Measurements from ENCODE around the gene TMOD1. TPM values are rescaled to one million over a fixed set of nuclear protein-coding genes. Genes with fewer than 3 reads are reported as not detected.

TMOD1 gene
- total and polyA plus RNA-seq, 2 of the 13 experiments (the other 11 are each of a cell fraction or from before 2014, with no cell fraction given), result 0.04 to 0.07 TPM

DNA sequence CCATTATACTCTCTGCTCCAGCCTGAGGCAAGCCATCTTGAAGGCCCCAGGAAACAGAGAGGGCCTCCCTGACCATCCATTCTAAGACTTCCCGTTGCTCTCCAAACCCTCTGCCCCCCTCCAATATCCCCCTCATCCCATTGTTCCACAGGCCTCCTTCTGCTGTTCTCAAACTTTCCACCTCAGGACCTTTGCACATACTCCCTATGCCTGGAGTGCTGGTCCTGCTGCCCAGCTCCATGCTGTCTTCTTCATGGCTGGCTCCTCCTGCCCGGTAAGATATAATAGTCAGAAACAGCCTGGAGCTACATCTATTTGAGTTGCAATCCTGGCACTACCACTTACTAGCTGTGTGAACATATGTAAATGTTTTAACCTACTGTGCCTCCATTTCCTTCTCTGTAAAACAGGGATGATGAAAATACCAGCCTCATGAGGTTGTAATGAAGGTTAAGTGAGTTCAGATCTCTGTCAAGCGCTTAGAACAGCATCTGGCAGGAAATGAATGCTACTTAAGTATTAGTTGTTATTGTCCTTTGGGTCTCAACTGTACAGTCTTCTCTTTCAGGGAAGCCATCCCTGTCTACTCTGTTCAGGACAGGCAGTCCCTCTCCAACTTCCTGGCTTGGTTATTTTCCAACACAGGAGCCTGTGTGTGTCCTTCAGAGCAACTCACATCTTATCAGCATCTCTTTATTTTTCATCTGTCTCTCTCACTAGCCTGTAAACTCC, 45.8 kb downstream of the TMOD1 start:
- WGBS (ENCODE audit: low lambda C conversion rate), result 43% methylated on average over 3 of the region's 3 CpGs
- FAIRE-seq, result no peak
- peaks cover 16% of the 10 kb centered on the region for H3K4me1 ChIP-seq (ENCODE audit: insufficient read depth, low read length)
- no peak overlapping the region for H3K9ac ChIP-seq (ENCODE audit: insufficient read depth, low read depth, low read length)
- CTCF ChIA-PET (ENCODE audit: low intra/inter-chr PET ratio, low total read pairs), result no interaction called here
- POLR2A ChIA-PET, result no interaction called here
- no peak overlapping the region for H3K27ac ChIP-seq (ENCODE audit: extremely low read length, insufficient read depth, low read length)
- in situ Hi-C loops (cut with HindIII; ENCODE audit: extremely low pct_ligation_motif_present, low pct_unique_long_range_greater_than_20kb) (no loop called here), intact Hi-C loops (cut with micrococcal nuclease; ENCODE audit: unreplicated experiment) (no loop called here)
- no peak for ATAC-seq
- H3K4me2 ChIP-seq (ENCODE audit: low read depth, low read length), result no peak overlapping the region
- H3K9me3 ChIP-seq (ENCODE audit: low read length), result no peaks in the 10 kb centered on the region
- H3K36me3 ChIP-seq (replicated peaks in 1 of 2; ENCODE audit: control insufficient read depth in 1 of 2, insufficient read depth in 2 of 2, low read length in 2 of 2), result no peaks in the 10 kb centered on the region
- H3K4me3 ChIP-seq (replicated peaks in 1 of 3; ENCODE audit: insufficient read depth in 1 of 3, low read depth in 2 of 3, low read length in 3 of 3), result no peak overlapping the region
- no peaks in the 10 kb centered on the region for H3K79me2 ChIP-seq (ENCODE audit: insufficient read depth, low read length)
- no TSS peak for BruUV-seq (replicated peaks)
- no peak for TF ChIP-seq RERE (CRISPR knock-in tag; IDR thresholded peaks at IDR 0.05; ENCODE audit: low read depth)
- no peak for TF ChIP-seq RFX3 (CRISPR knock-in tag; IDR thresholded peaks at IDR 0.05)
- no peak for TF ChIP-seq ZNF773 (CRISPR knock-in tag; IDR thresholded peaks at IDR 0.05; ENCODE audit: borderline replicate concordance)
- no peak overlapping the region for H2AFZ ChIP-seq (ENCODE audit: low read length)
- no peak for DNase-seq (ENCODE audit: low spot score)
- no peaks in the 10 kb centered on the region for H4K20me1 ChIP-seq (ENCODE audit: insufficient read depth, low read length)
- H3K27me3 ChIP-seq (ENCODE audit: control insufficient read depth in 1 of 2, insufficient read depth in 2 of 2, low read length in 2 of 2), result 0 out of 5 replicates have a peak, but pooled peaks cover 0 to 2% of the 10 kb centered on the region in 2 experiments
